Caco-2 (cell line): ENCODE measurements around the gene HLA-DMA. TPM values are rescaled to one million over a fixed set of nuclear protein-coding genes. Genes with fewer than 3 reads are reported as not detected.

Source experiments
- BruUV-seq: library from RNA; stranded (reverse); fragments of 400-500 nt; replicated peaks from 2 replicates; lab custom pipeline; 2021; lab: Mats Ljungman, UMichigan
- CTCF ChIA-PET: fragments of 300-600 bp; sonication (Branson Sonifier 250); formaldehyde crosslinking; loops from one replicate; lab custom pipeline; 2022; ENCODE audit warnings: antibody characterized with exemption; lab: Charles Lee
- POLR2A ChIA-PET: fragments of 300-600 bp; sonication (Branson Sonifier 250); formaldehyde crosslinking; loops from one replicate; lab custom pipeline; 2022; ENCODE audit warnings: antibody characterized with exemption; lab: Charles Lee
- DNase-seq, 2 experiments: peaks; one replicate each; pipeline versions ENCODE4 v3.0.0 to v3.0.0-alpha.2; 2020 to 2022
- H3K27me3 ChIP-seq: replicated peaks from 2 replicates; pipeline ENCODE4 v1.6.0; 2011; ENCODE audit warnings: low read length; ENCODE audit not compliant: control insufficient read depth, insufficient read depth
- H3K36me3 ChIP-seq: 2 replicates; pipeline ENCODE4 v1.5.1; 2011; ENCODE audit warnings: low read length; ENCODE audit not compliant: control insufficient read depth, insufficient read depth
- H3K4me1 ChIP-seq: fragments of 250-450 bp; sonication (Bioruptor Pico); 2 replicates; pipeline ENCODE4 v1.5.1; 2020; ENCODE audit warnings: mild to moderate bottlenecking
- H3K4me3 ChIP-seq: 2 replicates; pipeline ENCODE4 v1.5.1; 2011; ENCODE audit warnings: low read depth, mild to moderate bottlenecking, control low read depth, low read length
- H3K9me3 ChIP-seq: fragments of 250-450 bp; sonication (Bioruptor Pico); 2 replicates; pipeline ENCODE4 v1.5.1; 2020; ENCODE audit warnings: mild to moderate bottlenecking, moderate library complexity
- H3K27ac Mint-ChIP-seq: one replicate; pipeline ENCODE4 v1.8.0; 2022; ENCODE audit warnings: mixed read lengths; ENCODE audit not compliant: unreplicated experiment
- H3K27me3 Mint-ChIP-seq: one replicate; pipeline ENCODE4 v1.8.0; 2022; ENCODE audit warnings: mixed read lengths; ENCODE audit not compliant: insufficient read depth, unreplicated experiment
- H3K36me3 Mint-ChIP-seq: one replicate; pipeline ENCODE4 v1.8.0; 2022; ENCODE audit warnings: mild to moderate bottlenecking, mixed read lengths; ENCODE audit not compliant: insufficient read depth, unreplicated experiment
- H3K4me1 Mint-ChIP-seq: one replicate; pipeline ENCODE4 v1.8.0; 2022; ENCODE audit warnings: low read depth, mixed read lengths; ENCODE audit not compliant: unreplicated experiment
- H3K4me3 Mint-ChIP-seq: one replicate; pipeline ENCODE4 v1.8.0; 2022; ENCODE audit warnings: mild to moderate bottlenecking, moderate library complexity, mixed read lengths; ENCODE audit not compliant: unreplicated experiment
- H3K9me3 Mint-ChIP-seq: one replicate; pipeline ENCODE4 v1.8.0; 2022; ENCODE audit warnings: mixed read lengths; ENCODE audit not compliant: unreplicated experiment
- CTCF ChIP-seq, 2 experiments: fragments of 200-600 bp in 1 of 2; IDR thresholded peaks; 1 replicate in 1 of 2; 2 replicates in 1 of 2; pipeline versions ENCODE4 v1.5.1 to v1.8.0; 2011 to 2022; ENCODE audit warnings: antibody characterized with exemption in 1 of 2, control low read depth in 1 of 2, inconsistent platforms in 1 of 2, low read depth in 1 of 2, low read length in 1 of 2, mild to moderate bottlenecking in 1 of 2, moderate library complexity in 1 of 2; ENCODE audit not compliant: insufficient read depth in 1 of 2, severe bottlenecking in 1 of 2, unreplicated experiment in 1 of 2
- intact Hi-C: fragments of 100-400 bp; cut with micrococcal nuclease; formaldehyde crosslinking; loops from one replicate; pipeline ENCODE4 v1.10.0; 2022; ENCODE audit not compliant: unreplicated experiment
- total RNA-seq: library from RNA; stranded (reverse); gene quantifications from 2 replicates; pipeline ENCODE4 v1.2.3, GENCODE V29; 2022

HLA-DMA gene
- total RNA-seq, 1 experiment from 2014 or later, result 2.1 TPM

DNA sequence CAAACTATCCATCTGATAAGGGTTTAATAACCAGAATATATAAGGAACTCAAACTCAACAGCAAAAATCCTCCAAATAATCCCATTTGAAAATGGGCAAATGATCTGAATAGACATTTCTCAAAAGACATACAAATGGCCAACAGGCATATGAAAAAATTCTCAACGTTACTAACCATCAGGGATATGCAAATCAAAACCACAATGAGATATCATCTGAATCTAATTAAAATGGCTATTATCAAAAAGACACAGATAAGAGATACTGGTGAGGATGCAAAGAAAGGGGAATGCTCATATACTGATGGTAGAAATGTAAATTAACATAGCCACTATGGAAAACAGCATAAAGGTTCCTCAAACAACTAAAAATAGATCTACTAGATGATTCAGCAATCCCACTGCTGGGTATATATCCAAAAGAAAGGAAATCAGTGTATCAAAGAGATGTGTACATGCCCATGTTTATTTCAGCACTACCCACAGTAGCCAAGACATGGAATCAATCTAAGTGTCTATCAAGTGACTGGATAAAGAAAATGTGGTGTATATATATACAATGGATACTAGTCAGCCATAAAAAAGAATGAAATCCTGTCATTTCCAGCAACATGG lies 9.4 kb upstream of the HLA-DMA start:
- H3K4me1 ChIP-seq, result no peaks in the 10 kb centered on the region
- no peaks in the 10 kb centered on the region; the same call in 1 of the 2 replicates for H3K9me3 ChIP-seq
- Mint-ChIP-seq H3K4me3 (no peak overlapping the region), H3K27ac (no peak overlapping the region), H3K36me3 (peaks cover 6% of the 10 kb centered on the region), H3K9me3 (no peaks in the 10 kb centered on the region), H3K4me1 (peaks cover 19% of the 10 kb centered on the region), H3K27me3 (no peaks in the 10 kb centered on the region)
- ChIA-PET CTCF (no interaction called here), POLR2A (no interaction called here)
- no peaks in the 10 kb centered on the region for H3K27me3 ChIP-seq
- TF ChIP-seq CTCF (IDR thresholded peaks at IDR 0.05; ENCODE audit: insufficient read depth in 1 of 2, low read depth in 1 of 2, low read length in 1 of 2, severe bottlenecking in 1 of 2, unreplicated experiment in 1 of 2), result no peak
- no peaks in the 10 kb centered on the region for H3K36me3 ChIP-seq
- no peak for DNase-seq
- intact Hi-C loops, result loop anchor here (10.0 kb wide), 1 partner anchor 768 kb away; the partner anchor contains the start of genes GPSM3 and PBX2
- BruUV-seq, result no TSS peak
- H3K4me3 ChIP-seq, result no peak overlapping the region

DNA sequence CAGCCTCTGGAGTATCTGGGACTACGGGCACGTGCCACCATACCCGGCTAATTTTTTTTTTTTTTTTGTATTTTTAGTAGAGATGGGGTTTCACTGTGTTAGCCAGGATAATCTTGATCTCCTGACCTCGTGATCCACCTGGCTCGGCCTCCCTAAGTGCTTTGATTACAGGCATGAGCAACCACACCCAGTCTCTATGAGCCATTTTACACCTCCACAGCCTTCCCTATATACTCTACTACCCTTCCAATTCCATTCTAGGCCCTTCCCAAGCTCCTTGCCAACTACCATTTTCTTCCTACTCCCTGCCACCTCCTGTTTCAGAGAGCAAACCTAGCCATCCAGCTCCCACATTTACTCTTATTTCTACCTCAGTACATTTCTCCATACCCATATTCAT lies 7.7 kb upstream of the HLA-DMA start:
- H3K36me3 ChIP-seq, result no peaks in the 10 kb centered on the region
- H3K9me3 ChIP-seq, result no peaks in the 10 kb centered on the region; the same call in 1 of the 2 replicates
- Mint-ChIP-seq H3K4me1 (peaks cover 3% of the 10 kb centered on the region), H3K27me3 (no peaks in the 10 kb centered on the region), H3K27ac (no peak overlapping the region), H3K4me3 (no peak overlapping the region), H3K9me3 (no peaks in the 10 kb centered on the region), H3K36me3 (peaks cover 3% of the 10 kb centered on the region)
- intact Hi-C loops, result loop anchor here (10.0 kb wide), 1 partner anchor 766 kb away; the partner anchor contains the start of genes GPSM3 and PBX2
- no peak overlapping the region for H3K4me3 ChIP-seq
- POLR2A ChIA-PET, result no interaction called here
- CTCF ChIA-PET, result no interaction called here
- no peak for DNase-seq
- no TSS peak for BruUV-seq
- H3K4me1 ChIP-seq, result no peaks in the 10 kb centered on the region
- TF ChIP-seq CTCF (IDR thresholded peaks at IDR 0.05; ENCODE audit: insufficient read depth in 1 of 2, low read depth in 1 of 2, low read length in 1 of 2, severe bottlenecking in 1 of 2, unreplicated experiment in 1 of 2), result no peak
- no peaks in the 10 kb centered on the region for H3K27me3 ChIP-seq

DNA sequence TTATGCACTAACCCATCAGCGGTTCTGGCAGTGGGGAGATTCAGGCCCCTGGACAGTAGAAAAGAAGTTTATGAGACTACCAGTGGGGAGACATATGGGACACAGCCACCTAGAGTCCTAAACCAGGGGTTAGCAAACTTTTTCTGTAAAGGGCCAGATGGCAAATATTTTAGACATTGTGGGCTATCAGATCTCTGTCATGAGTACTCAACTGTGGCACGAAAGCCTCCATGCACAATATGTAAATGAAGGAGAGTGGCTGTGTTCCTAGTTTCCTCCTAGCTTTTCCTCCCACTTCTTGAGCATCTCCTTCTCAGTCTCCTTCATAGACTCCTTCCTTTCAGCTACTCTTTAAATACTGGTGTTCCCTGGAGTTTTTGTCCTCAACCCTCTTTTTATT lies 3.3 kb upstream of the HLA-DMA start:
- peaks cover 7% of the 10 kb centered on the region for H3K4me1 Mint-ChIP-seq
- CTCF ChIA-PET, result interaction anchor here (1.6 kb wide), 1 partner anchor 29 kb away, joined by 8 read pairs; no protein-coding TSS in a partner anchor
- H3K27ac Mint-ChIP-seq, result no peak overlapping the region
- Histone ChIP-seq H3K4me3 (no peak overlapping the region), H3K9me3 (no peaks in the 10 kb centered on the region; the same call in 1 of the 2 replicates), H3K27me3 (no peaks in the 10 kb centered on the region), H3K4me1 (no peaks in the 10 kb centered on the region), H3K36me3 (no peaks in the 10 kb centered on the region)
- intact Hi-C loops, result no loop called here
- DNase-seq, result no peak
- no peaks in the 10 kb centered on the region for H3K9me3 Mint-ChIP-seq
- no peak overlapping the region for H3K4me3 Mint-ChIP-seq
- no TSS peak for BruUV-seq
- H3K36me3 Mint-ChIP-seq, result peaks cover 9% of the 10 kb centered on the region
- TF ChIP-seq CTCF (IDR thresholded peaks at IDR 0.05; ENCODE audit: insufficient read depth in 1 of 2, low read depth in 1 of 2, low read length in 1 of 2, severe bottlenecking in 1 of 2, unreplicated experiment in 1 of 2), result no peak
- POLR2A ChIA-PET, result no interaction called here
- H3K27me3 Mint-ChIP-seq, result no peaks in the 10 kb centered on the region
